ENCODE measurements around the gene PSMA6. TPM values are rescaled to one million over a fixed set of nuclear protein-coding genes. Genes with fewer than 3 reads are reported as not detected.

Gene PSMA6
- total and polyA plus RNA-seq, 2 of the 13 experiments (the other 11 are each of a cell fraction or from before 2014, with no cell fraction given) = 525 to 1,109 TPM

DNA sequence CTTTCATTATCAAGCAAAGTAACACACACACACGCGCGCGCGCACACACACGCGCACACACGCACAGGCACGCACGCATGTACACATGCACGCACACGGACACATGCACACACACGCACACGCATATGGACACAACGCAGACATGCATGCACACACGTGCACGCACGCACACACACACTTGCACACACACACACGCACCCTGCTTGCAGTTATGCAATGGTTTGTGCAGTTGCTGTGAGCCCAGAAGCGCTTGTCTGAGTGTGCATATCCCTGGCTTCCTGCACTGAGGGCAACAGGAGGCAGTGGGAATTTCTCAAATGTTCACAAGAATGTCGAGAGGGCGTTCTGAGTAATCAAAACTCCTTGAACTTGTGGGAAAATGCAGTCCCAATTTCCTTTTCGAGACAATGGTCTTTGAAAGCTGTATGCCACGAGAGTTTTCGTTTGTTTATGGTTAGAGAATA lies 70.8 kb downstream of the PSMA6 start (continued):
- no peak; the same call in 1 of the 2 replicates for TF ChIP-seq ZNF672 (CRISPR knock-in tag; IDR thresholded peaks at IDR 0.05)
- TF ChIP-seq GFI1 (CRISPR knock-in tag; IDR thresholded peaks at IDR 0.05; ENCODE audit: borderline replicate concordance) = no peak
- TF ChIP-seq MXD1 (CRISPR knock-in tag; IDR thresholded peaks at IDR 0.05) = no peak
- no peak for TF ChIP-seq THRA (CRISPR knock-in tag; IDR thresholded peaks at IDR 0.05; ENCODE audit: borderline replicate concordance)
- TF ChIP-seq ZNF839 (CRISPR knock-in tag; IDR thresholded peaks at IDR 0.05; ENCODE audit: borderline replicate concordance) = peak; percentile 88; the same call in 1 of the 2 replicates
- TF ChIP-seq TERF1 (CRISPR knock-in tag; IDR thresholded peaks at IDR 0.05) = no peak
- no peak for TF ChIP-seq SP1 (IDR thresholded peaks at IDR 0.05)
- TF ChIP-seq SP1 (CRISPR knock-in tag; IDR thresholded peaks at IDR 0.05) = no peak
- TF ChIP-seq, protein P1, sequence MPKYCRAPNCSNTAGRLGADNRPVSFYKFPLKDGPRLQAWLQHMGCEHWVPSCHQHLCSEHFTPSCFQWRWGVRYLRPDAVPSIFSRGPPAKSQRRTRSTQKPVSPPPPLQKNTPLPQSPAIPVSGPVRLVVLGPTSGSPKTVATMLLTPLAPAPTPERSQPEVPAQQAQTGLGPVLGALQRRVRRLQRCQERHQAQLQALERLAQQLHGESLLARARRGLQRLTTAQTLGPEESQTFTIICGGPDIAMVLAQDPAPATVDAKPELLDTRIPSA (CRISPR knock-in tag; IDR thresholded peaks at IDR 0.05; ENCODE audit: borderline replicate concordance) = no peak
- TF ChIP-seq ZNF792 (CRISPR knock-in tag; IDR thresholded peaks at IDR 0.05) = no peak
- TF ChIP-seq, protein P2, sequence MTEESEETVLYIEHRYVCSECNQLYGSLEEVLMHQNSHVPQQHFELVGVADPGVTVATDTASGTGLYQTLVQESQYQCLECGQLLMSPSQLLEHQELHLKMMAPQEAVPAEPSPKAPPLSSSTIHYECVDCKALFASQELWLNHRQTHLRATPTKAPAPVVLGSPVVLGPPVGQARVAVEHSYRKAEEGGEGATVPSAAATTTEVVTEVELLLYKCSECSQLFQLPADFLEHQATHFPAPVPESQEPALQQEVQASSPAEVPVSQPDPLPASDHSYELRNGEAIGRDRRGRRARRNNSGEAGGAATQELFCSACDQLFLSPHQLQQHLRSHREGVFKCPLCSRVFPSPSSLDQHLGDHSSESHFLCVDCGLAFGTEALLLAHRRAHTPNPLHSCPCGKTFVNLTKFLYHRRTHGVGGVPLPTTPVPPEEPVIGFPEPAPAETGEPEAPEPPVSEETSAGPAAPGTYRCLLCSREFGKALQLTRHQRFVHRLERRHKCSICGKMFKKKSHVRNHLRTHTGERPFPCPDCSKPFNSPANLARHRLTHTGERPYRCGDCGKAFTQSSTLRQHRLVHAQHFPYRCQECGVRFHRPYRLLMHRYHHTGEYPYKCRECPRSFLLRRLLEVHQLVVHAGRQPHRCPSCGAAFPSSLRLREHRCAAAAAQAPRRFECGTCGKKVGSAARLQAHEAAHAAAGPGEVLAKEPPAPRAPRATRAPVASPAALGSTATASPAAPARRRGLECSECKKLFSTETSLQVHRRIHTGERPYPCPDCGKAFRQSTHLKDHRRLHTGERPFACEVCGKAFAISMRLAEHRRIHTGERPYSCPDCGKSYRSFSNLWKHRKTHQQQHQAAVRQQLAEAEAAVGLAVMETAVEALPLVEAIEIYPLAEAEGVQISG (CRISPR knock-in tag; IDR thresholded peaks at IDR 0.05) = no peak
- TF ChIP-seq, protein P3, sequence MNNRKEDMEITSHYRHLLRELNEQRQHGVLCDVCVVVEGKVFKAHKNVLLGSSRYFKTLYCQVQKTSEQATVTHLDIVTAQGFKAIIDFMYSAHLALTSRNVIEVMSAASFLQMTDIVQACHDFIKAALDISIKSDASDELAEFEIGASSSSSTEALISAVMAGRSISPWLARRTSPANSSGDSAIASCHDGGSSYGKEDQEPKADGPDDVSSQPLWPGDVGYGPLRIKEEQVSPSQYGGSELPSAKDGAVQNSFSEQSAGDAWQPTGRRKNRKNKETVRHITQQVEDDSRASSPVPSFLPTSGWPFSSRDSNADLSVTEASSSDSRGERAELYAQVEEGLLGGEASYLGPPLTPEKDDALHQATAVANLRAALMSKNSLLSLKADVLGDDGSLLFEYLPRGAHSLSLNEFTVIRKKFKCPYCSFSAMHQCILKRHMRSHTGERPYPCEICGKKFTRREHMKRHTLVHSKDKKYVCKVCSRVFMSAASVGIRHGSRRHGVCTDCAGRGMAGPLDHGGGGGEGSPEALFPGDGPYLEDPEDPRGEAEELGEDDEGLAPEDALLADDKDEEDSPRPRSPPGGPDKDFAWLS (CRISPR knock-in tag; IDR thresholded peaks at IDR 0.05; ENCODE audit: borderline replicate concordance) = no peak
- TF ChIP-seq SUZ12 (IDR thresholded peaks at IDR 0.05; ENCODE audit: low read depth, low read length) = no peak
- TF ChIP-seq ZNF3 (CRISPR knock-in tag; IDR thresholded peaks at IDR 0.05) = no peak
- TF ChIP-seq, protein P4, sequence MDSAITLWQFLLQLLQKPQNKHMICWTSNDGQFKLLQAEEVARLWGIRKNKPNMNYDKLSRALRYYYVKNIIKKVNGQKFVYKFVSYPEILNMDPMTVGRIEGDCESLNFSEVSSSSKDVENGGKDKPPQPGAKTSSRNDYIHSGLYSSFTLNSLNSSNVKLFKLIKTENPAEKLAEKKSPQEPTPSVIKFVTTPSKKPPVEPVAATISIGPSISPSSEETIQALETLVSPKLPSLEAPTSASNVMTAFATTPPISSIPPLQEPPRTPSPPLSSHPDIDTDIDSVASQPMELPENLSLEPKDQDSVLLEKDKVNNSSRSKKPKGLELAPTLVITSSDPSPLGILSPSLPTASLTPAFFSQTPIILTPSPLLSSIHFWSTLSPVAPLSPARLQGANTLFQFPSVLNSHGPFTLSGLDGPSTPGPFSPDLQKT (CRISPR knock-in tag; IDR thresholded peaks at IDR 0.05; ENCODE audit: borderline replicate concordance) = no peak
- no peak for TF ChIP-seq HOXD1 (CRISPR knock-in tag; IDR thresholded peaks at IDR 0.05)
- no peak for TF ChIP-seq TCF12 (IDR thresholded peaks at IDR 0.05)
- no peak for TF ChIP-seq TCF12 (CRISPR knock-in tag; IDR thresholded peaks at IDR 0.05)
- TF ChIP-seq SRSF1 (optimal IDR thresholded peaks at IDR 0.05; ENCODE audit: low read depth, low read length) = peak; percentile 49
- no peak for TF ChIP-seq GATAD1 (CRISPR knock-in tag; IDR thresholded peaks at IDR 0.05)
- no peak for TF ChIP-seq STAG1 (CRISPR knock-in tag; IDR thresholded peaks at IDR 0.05)
- TF ChIP-seq ZNF781 (CRISPR knock-in tag; IDR thresholded peaks at IDR 0.05; ENCODE audit: borderline replicate concordance, not compliant biosample characterization) = no peak
- no peak for TF ChIP-seq KMT2A (CRISPR knock-in tag; IDR thresholded peaks at IDR 0.05)
